Stomach smooth muscle (tissue), 2 donors: ENCODE results near the gene ATP2A2.
A peak's percentile ranks its signal among the peaks of the same experiment; 100 is the strongest.
"Not testable (repeated sequence)": the region's sequence is repeated elsewhere in the genome, so short reads cannot be mapped to it uniquely, and the experiment has no call there.

Experiments
- H3K27ac ChIP-seq: one replicate; pipeline ENCODE4 v1.7.0; 2013; ENCODE audit warnings: mild to moderate bottlenecking, low read length, inconsistent platforms
- H3K27me3 ChIP-seq, 2 donors: one replicate each; pipeline ENCODE4 v1.7.0; 2013; ENCODE audit warnings: low read length in 2 of 2; ENCODE audit not compliant: insufficient read depth in 2 of 2, control insufficient read depth in 1 of 2
- H3K36me3 ChIP-seq, 2 donors: one replicate each; pipeline ENCODE4 v1.7.0; 2013; ENCODE audit warnings: low read length in 2 of 2; ENCODE audit not compliant: control insufficient read depth in 2 of 2, insufficient read depth in 2 of 2
- H3K4me1 ChIP-seq: one replicate; pipeline ENCODE4 v1.7.0; 2013; ENCODE audit warnings: low read length; ENCODE audit not compliant: control insufficient read depth, insufficient read depth
- H3K4me3 ChIP-seq, 2 donors: one replicate each; pipeline ENCODE4 v1.7.0; 2013; ENCODE audit warnings: low read length in 2 of 2
- H3K9ac ChIP-seq, 2 donors: one replicate each; pipeline ENCODE4 v1.7.0; 2013; ENCODE audit warnings: low read length in 2 of 2, mild to moderate bottlenecking in 1 of 2
- H3K9me3 ChIP-seq, 2 donors: one replicate each; pipeline ENCODE4 v1.7.0; 2013; ENCODE audit warnings: low read length in 2 of 2; ENCODE audit not compliant: control insufficient read depth in 2 of 2
- donor health status: healthy.
- donor health status: Pancreatic carcinoma.

The ATP2A2 gene

DNA sequence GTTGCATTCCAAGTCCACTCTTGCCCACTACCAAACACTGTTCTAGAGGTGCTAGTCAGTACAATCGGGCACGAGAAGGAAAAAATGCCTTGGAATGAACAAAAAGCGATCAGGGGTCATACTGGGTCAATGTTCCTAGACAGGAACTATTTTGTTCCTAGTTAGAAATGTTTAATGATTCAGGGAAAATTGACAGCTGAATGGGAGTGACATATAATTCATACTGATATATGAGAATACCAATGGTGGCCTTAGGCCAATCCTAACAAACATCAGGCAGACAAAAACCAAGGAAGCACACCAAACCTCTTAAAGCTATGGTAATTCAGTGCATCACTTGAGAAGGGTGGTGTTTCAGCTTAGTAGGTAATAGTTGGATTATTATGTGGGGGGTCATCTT, 71.4 kb downstream of the ATP2A2 start:
- H3K36me3 ChIP-seq: peaks cover 29 to 35% of the 10 kb centered on the region in 2 donors
- no peak overlapping the region for H3K27ac ChIP-seq
- no peaks in the 10 kb centered on the region for H3K27me3 ChIP-seq
- no peak overlapping the region for H3K4me3 ChIP-seq
- H3K9me3 ChIP-seq: no peaks in the 10 kb centered on the region
- no peaks in the 10 kb centered on the region for H3K4me1 ChIP-seq
- H3K9ac ChIP-seq: no peak overlapping the region

DNA sequence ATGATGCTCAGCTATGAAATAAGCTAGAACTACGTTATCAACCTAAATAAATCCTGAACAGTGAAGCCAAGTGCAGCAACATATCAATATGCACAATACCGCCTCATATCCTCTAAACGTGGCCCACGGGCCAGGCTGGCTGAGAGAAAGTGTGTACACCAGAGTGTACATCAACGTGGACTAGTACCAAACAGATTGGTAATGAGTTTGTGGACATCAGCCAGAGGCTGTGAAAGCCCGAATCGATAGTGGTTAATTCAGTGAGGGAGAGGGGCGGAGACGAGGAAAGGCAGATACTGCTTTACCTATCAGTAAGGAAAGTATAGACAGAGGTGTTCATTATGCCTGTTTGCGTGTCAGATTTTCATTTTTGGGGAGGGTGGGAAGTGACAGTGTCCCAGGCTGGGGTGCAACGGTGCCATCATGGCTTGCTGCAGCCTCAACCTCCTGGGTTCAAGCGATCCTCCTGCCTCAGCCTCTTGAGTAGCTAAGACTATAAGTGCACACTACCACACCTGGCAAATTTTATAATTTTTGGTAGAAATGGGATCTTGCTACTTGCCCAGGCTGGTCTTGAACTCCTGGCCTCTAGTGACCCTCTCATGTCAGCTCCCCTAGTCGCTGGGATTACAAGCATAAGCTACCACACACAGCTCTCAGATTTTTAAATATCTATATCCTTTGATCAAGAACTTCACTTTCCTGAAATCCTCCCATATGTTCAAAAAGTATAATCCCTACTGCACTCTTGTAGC, 72.3 kb downstream of the ATP2A2 start:
- H3K27me3 ChIP-seq: no peaks in the 10 kb centered on the region
- H3K9ac ChIP-seq: no peak overlapping the region

GRCh38 chr12:110354172-110354780, 73.2 kb downstream of the ATP2A2 start:
- H3K4me3 ChIP-seq: no peak overlapping the region
- H3K27me3 ChIP-seq: no peaks in the 10 kb centered on the region
- H3K9me3 ChIP-seq: no peaks in the 10 kb centered on the region
- H3K9ac ChIP-seq: no peak overlapping the region
- no peak overlapping the region for H3K27ac ChIP-seq
- H3K4me1 ChIP-seq: no peaks in the 10 kb centered on the region
- H3K36me3 ChIP-seq: peaks cover 17 to 18% of the 10 kb centered on the region in 2 donors

More for the DNA sequence above, 72.3 kb downstream of the ATP2A2 start:
- Histone ChIP-seq H3K9me3 (no peaks in the 10 kb centered on the region), H3K4me1 (no peaks in the 10 kb centered on the region), H3K4me3 (no peak overlapping the region), H3K36me3 (peaks cover 20 to 25% of the 10 kb centered on the region in 2 donors), H3K27ac (no peak overlapping the region)

DNA sequence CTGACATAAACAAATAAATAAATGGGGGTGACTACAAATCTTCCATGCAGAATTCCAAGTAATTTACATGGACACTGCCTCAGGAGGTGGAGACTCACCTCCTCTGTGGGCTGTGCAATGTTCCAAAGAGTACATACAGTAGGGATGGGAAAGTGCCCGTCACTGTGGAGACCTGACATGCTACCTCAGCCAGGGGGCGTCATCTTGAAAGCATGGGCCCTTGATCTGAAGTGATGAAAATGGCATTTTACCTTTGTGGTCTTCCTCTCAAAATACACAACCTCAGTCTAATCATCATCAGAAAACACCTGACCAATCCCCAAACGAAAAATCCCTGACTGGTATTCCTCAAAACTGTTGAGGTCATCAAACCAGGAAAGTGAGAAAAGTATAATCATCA, 74.0 kb downstream of the ATP2A2 start:
- H3K36me3 ChIP-seq: peaks cover 9 to 10% of the 10 kb centered on the region in 2 donors
- H3K27me3 ChIP-seq: no peaks in the 10 kb centered on the region
- H3K4me1 ChIP-seq: no peaks in the 10 kb centered on the region
- H3K4me3 ChIP-seq: no peak overlapping the region
- no peaks in the 10 kb centered on the region for H3K9me3 ChIP-seq
- H3K9ac ChIP-seq: no peak overlapping the region
- H3K27ac ChIP-seq: no peak overlapping the region

DNA sequence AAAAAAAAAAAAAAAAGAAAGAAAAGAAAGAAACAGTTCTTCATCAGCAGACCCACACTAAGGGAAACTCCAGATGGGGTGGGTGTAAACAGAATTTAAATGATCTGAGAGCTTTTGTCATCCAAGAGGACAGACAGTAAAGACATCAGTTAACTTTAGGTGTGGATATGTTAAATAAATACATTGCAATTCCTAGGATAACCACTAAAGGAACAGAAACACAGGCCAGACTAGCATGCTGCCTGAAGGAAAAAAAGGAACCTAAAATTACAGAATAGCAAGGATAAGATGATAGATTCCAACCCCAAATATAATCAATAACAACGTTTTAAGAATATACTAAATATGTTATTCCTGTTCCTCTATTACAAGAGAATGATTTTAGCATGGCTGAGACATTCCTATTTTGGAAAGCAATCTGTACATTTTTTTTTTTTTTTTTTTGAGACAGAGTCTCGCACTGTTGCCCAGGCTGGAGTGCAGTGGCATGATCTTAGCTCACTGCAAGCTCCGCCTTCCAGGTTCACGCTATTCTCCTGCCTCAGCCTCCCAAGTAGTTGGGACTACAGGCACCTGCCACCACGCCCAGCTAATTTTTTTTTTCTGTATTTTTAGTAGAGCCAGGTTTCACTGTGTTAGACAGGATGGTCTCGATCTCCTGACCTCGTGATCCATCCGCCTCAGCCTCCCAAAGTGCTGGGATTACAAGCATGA, 77.5 kb downstream of the ATP2A2 start:
- not testable (repeated sequence) for H3K36me3 ChIP-seq, H3K27me3 ChIP-seq, H3K9me3 ChIP-seq, H3K27ac ChIP-seq, H3K9ac ChIP-seq, H3K4me3 ChIP-seq, H3K4me1 ChIP-seq

GRCh38 chr12:110361216-110361615, 80.2 kb downstream of the ATP2A2 start:
- H3K9me3 ChIP-seq: no peaks in the 10 kb centered on the region
- no peak overlapping the region for H3K9ac ChIP-seq
- no peak overlapping the region for H3K27ac ChIP-seq
- no peaks in the 10 kb centered on the region for H3K4me1 ChIP-seq
- H3K36me3 ChIP-seq: no peaks in the 10 kb centered on the region
- no peak overlapping the region for H3K4me3 ChIP-seq
- no peaks in the 10 kb centered on the region for H3K27me3 ChIP-seq

DNA sequence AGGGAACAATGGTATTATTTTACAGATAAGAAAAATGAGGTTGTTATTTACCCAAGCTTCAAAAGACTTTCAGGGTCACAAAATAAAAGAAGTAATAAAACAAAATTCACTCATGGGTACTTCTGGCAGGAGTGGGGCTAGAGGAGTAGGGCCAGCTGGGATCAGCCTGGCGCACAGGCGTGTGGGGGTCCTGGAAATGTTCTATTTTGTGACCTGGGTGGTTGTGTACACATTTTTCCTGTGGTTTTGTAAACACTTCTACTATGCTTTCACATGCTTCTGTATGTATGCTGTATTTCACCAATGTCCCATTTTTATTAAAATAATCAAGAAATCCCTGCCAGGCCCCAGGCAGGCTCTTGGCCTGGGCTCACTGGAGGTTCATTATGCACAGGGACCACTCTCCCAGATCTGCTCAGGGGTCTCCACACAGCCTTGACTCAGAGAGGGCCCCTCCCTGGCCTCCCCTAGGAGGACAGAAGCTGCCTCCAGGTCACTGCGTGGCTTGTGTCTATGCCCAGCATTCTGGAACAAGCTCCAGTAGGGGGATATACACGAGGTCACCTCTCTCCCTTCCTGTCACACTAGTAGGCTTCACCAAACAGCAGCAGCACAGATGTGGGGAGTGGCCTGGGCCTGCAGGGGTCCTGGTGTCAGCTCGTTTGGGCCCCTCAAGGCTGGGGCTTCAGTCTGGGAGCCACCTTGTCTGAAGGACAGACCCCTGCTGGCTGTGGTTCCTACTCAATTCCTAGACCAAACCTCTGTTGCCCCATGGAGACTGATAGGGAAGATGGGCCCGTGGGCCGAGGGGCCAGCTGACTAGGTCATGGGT, 84.7 kb downstream of the ATP2A2 start:
- Histone ChIP-seq H3K27me3 (no peaks in the 10 kb centered on the region), H3K27ac (no peak overlapping the region), H3K9me3 (no peaks in the 10 kb centered on the region), H3K4me3 (no peak overlapping the region), H3K9ac (no peak overlapping the region), H3K4me1 (peaks cover 13% of the 10 kb centered on the region), H3K36me3 (peaks cover 4 to 6% of the 10 kb centered on the region in 2 donors)

DNA sequence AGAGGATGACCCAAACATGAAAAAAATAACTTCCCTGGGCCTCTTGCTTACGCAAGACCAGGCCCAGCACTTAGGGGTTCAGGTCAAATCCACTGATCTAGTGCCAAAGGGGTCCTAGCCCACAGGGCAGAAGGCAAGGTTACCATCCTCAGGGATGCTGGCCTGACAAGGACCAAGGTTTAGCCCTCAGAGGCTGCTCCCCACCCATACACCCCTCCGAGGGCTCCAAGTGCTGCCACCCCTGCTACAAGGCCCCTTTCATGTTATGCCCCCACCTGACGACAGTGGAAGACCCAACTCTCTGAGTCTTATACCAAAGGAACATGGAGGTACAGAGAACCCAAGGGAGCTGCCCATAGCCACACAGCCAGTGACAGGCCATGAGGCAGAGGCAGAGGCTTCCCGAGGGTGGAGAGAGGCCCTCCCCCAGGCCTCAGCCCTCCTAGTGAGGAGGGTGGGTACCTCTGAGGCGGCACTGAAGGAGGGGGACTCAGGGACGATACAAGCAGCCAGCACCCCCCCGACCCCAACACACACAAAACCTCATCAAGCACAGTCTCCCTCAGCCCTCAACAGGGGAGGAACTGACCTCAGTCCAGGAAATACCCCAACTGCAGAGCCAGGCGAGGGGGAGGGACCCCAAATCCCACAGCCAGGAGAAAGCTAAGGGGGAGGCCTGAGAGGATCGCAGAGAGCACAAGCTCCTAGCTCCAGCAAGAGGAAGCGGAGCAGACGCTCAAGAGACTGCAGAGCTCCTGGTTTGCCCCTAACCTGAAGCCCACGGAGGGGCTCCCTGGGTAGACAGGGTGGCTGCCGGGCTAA, 85.5 kb downstream of the ATP2A2 start:
- H3K4me1 ChIP-seq: peaks cover 20% of the 10 kb centered on the region
- H3K9ac ChIP-seq: no peak overlapping the region
- no peaks in the 10 kb centered on the region for H3K9me3 ChIP-seq
- H3K27ac ChIP-seq: no peak overlapping the region
- peaks cover 4 to 6% of the 10 kb centered on the region in 2 donors for H3K36me3 ChIP-seq
- no peak overlapping the region for H3K4me3 ChIP-seq
- no peaks in the 10 kb centered on the region for H3K27me3 ChIP-seq

GRCh38 chr12:110367181-110367864, 86.3 kb downstream of the ATP2A2 start:
- H3K27me3 ChIP-seq: no peaks in the 10 kb centered on the region
- no peaks in the 10 kb centered on the region for H3K9me3 ChIP-seq
- H3K4me3 ChIP-seq: peak overlapping the region in 1 of 2 donors; percentile 29
- peak overlapping the region in 1 of 2 donors; percentile 29 for H3K9ac ChIP-seq
- H3K27ac ChIP-seq: no peak overlapping the region
- H3K4me1 ChIP-seq: peaks cover 23% of the 10 kb centered on the region
- H3K36me3 ChIP-seq: peaks cover 7 to 13% of the 10 kb centered on the region in 2 donors
